Stimulated activated naive B cell treated with anti-CD40 and anti-IgM and Interleukin-4, amounts not matched to agents 10 μg/mL and 1 μg/mL and 100 μg/mL, for 72 hours (primary cell): ENCODE measurements around the gene SAFB.
A peak's percentile ranks its signal among the peaks of the same experiment; 100 is the strongest.

Source experiments
- ATAC-seq, 2 donors: fragments of 150-1000 bp; cut with Tn5 transposase; replicated peaks; 2 replicates each; pipeline ENCODE4 v1.10.0; 2021; ENCODE audit warnings: moderate library complexity in 1 of 2
- DNase-seq: peaks from one replicate; pipeline ENCODE4 v3.0.0; 2021
- H3K27ac Mint-ChIP-seq: one replicate; pipeline ENCODE4 v1.8.0; 2022; ENCODE audit warnings: mild to moderate bottlenecking, mixed read lengths
- H3K27me3 Mint-ChIP-seq, 2 donors: one replicate each; pipeline ENCODE4 v1.8.0; 2022; ENCODE audit warnings: mixed read lengths in 2 of 2
- H3K36me3 Mint-ChIP-seq, 2 donors: one replicate each; pipeline ENCODE4 v1.8.0; 2022; ENCODE audit warnings: mixed read lengths in 2 of 2, mild to moderate bottlenecking in 1 of 2
- H3K4me1 Mint-ChIP-seq, 2 donors: one replicate each; pipeline ENCODE4 v1.8.0; 2022; ENCODE audit warnings: mixed read lengths in 2 of 2, mild to moderate bottlenecking in 1 of 2
- H3K4me3 Mint-ChIP-seq, 2 donors: one replicate each; pipeline ENCODE4 v1.8.0; 2022; ENCODE audit warnings: mild to moderate bottlenecking in 2 of 2, mixed read lengths in 2 of 2, moderate library complexity in 1 of 2
- H3K9me3 Mint-ChIP-seq, 2 donors: one replicate each; pipeline ENCODE4 v1.8.0; 2022; ENCODE audit warnings: mixed read lengths in 2 of 2, mild to moderate bottlenecking in 1 of 2

Gene SAFB

GRCh38 chr19:5627395-5627904 lies 4.6 kb downstream of the SAFB start:
- peaks cover 59 to 68% of the 10 kb centered on the region in 2 donors for H3K36me3 Mint-ChIP-seq

DNA sequence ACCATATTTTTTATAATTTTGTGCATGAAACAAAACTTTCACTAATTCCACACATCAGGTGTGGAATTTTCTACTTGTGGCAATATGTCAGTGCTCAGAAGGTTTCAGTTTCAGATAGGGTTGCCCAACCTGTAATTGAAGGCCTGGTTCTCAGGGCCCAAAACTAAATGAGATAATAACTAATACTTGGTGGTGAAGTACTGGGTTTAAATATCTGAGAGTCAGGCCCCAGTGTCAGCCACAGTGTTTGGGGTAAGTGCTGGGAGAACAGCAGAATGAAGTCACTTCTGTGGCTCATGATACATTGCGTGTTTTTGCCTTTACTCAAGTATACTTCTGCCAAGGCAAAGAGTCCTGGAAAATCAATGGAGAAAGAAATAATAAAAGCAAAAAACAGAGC lies 5.6 kb downstream of the SAFB start:
- Mint-ChIP-seq H3K27me3 (no peaks in the 10 kb centered on the region), H3K4me3 (peak overlapping the region; percentile 22 to 62), H3K27ac (peak overlapping the region; percentile 85), H3K36me3 (peaks cover 60 to 66% of the 10 kb centered on the region in 2 donors), H3K9me3 (no peaks in the 10 kb centered on the region), H3K4me1 (peaks cover 45 to 73% of the 10 kb centered on the region in 2 donors)
- no peak for DNase-seq
- ATAC-seq, result no peak

More at GRCh38 chr19:5627395-5627904, 4.6 kb downstream of the SAFB start:
- peaks cover 42 to 72% of the 10 kb centered on the region in 2 donors for H3K4me1 Mint-ChIP-seq
- H3K27me3 Mint-ChIP-seq, result no peaks in the 10 kb centered on the region
- H3K27ac Mint-ChIP-seq, result peak overlapping the region; percentile 59
- ATAC-seq, result peak; percentile 28 to 30
- DNase-seq, result peak; percentile 50
- no peaks in the 10 kb centered on the region for H3K9me3 Mint-ChIP-seq
- peak overlapping the region; percentile 60 to 63 for H3K4me3 Mint-ChIP-seq

DNA sequence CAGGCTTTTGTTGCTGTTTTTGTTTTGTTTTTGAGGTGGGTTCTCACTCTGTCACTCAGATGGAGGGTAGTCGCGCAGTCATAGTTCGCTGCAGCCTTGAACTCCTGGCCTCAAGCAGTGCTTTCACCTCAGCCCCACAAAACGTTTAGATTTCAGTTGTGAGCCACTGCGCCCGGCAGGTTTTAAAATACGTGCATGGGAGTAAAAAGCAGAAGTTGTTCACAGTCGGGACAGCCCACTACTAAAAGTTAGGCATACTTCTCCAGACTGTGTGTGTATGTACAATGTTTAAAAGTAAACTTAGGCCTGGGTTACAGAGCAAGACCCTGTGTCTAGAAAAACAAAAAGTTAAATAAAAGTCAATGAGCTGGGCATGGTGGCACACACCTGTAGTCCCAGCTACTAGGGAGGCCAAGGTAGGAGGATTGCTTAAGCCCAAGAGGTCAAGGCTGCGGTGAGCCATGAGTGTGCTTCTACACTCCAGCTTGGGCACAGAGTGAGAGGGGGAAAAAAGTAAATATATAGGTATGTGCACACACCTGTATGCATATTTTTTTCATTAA lies 6.1 kb downstream of the SAFB start:
- Mint-ChIP-seq H3K27me3 (no peaks in the 10 kb centered on the region), H3K4me3 (peak overlapping the region; percentile 22 to 62), H3K4me1 (peaks cover 45 to 72% of the 10 kb centered on the region in 2 donors), H3K27ac (peak overlapping the region; percentile 85), H3K36me3 (peaks cover 60 to 62% of the 10 kb centered on the region in 2 donors), H3K9me3 (no peaks in the 10 kb centered on the region)
- DNase-seq, result peak; percentile 62
- peak; percentile 94 to 95 for ATAC-seq

DNA sequence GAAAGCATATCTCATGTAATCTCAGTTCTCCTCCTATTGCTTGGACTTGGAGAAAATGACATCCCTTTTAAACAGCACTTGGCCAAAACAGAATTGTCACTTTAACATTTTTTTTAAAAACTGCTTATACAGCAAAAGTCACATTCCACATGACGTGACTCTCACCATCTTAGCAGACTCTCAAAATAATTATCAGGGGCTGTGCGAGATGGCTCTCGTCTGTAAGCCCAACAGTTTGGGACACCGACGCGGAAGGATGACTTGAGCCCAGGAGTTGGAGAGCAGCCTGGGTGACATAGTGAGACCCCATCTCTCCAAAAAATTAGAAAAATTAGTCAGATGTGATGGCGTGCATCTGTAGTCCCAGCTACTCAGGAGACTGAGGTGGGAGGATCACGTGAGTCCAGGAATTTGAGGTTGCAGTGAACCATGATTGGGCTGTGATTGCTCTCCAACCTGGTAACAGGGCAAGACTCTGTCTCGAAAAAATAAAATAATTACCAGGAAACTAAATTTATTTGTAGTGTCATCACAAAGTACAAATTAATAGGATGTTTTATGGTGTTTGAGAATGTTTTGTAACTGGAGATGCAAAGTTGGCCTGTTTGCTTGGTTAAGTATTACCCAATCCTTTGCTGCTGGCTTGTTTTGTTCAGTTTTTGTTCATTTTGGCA lies 8.8 kb downstream of the SAFB start:
- H3K27me3 Mint-ChIP-seq, result no peaks in the 10 kb centered on the region
- H3K36me3 Mint-ChIP-seq, result peaks cover 38 to 43% of the 10 kb centered on the region in 2 donors
- H3K4me1 Mint-ChIP-seq, result peaks cover 33 to 61% of the 10 kb centered on the region in 2 donors
- H3K4me3 Mint-ChIP-seq, result no peak overlapping the region
- ATAC-seq, result no peak
- no peaks in the 10 kb centered on the region for H3K9me3 Mint-ChIP-seq
- no peak overlapping the region for H3K27ac Mint-ChIP-seq
- no peak for DNase-seq

DNA sequence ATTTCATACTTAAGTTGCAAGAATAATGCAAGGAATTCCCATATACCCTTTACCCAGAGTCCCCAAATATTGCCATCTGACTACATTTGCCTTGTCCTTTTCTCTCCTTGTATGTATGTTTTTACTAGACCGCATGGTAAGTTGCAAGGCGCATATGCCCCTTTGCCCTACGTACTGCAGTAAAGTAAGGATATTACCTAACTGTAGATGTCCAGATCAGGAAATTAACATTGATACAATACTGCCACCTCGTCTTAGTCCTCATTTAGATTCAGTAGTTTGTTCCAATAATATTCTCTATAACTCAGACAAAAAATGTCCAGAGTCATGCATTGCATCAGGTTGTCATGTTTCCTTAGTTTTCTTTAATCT lies 9.3 kb downstream of the SAFB start:
- H3K27ac Mint-ChIP-seq, result no peak overlapping the region
- DNase-seq (no peak), ATAC-seq (no peak)
- no peaks in the 10 kb centered on the region for H3K9me3 Mint-ChIP-seq
- no peaks in the 10 kb centered on the region for H3K27me3 Mint-ChIP-seq
- H3K36me3 Mint-ChIP-seq, result peaks cover 36 to 42% of the 10 kb centered on the region in 2 donors
- H3K4me1 Mint-ChIP-seq, result peaks cover 33 to 60% of the 10 kb centered on the region in 2 donors
- H3K4me3 Mint-ChIP-seq, result no peak overlapping the region

- H3K4me3 Mint-ChIP-seq, result no peak overlapping the region
- peaks cover 32 to 38% of the 10 kb centered on the region in 2 donors for H3K36me3 Mint-ChIP-seq
- no peaks in the 10 kb centered on the region for H3K27me3 Mint-ChIP-seq
- DNase-seq, result no peak
- no peak overlapping the region for H3K27ac Mint-ChIP-seq
- H3K4me1 Mint-ChIP-seq, result peaks cover 32 to 55% of the 10 kb centered on the region in 2 donors
- H3K9me3 Mint-ChIP-seq, result no peaks in the 10 kb centered on the region
- ATAC-seq, result no peak
These were observed 9.8 kb downstream of the SAFB start for GRCh38 chr19:5632657-5633056.

DNA sequence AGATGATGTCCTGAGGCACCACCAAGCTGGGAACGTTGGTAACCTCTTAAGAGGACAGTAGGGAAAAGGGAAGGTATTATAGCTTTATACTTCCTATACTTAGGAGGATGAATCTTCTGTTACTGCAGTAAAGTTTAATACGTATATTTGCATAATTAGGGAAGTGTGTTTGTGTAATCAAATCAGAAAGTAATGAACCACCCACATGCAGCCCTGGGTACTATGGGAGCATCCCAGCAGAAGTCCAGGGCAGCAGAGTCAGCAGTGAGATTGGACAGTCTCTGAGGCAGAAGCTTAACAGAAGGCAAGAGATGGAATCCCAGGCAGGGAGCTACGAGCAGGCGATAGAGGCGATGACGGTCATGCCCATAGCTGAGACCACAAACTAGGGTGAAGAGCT lies 12.5 kb downstream of the SAFB start:
- DNase-seq (no peak), ATAC-seq (no peak)
- H3K27ac Mint-ChIP-seq, result peak overlapping the region; percentile 84
- no peak overlapping the region for H3K4me3 Mint-ChIP-seq
- H3K27me3 Mint-ChIP-seq, result no peaks in the 10 kb centered on the region
- peaks cover 22 to 41% of the 10 kb centered on the region in 2 donors for H3K4me1 Mint-ChIP-seq
- peaks cover 25 to 34% of the 10 kb centered on the region in 2 donors for H3K36me3 Mint-ChIP-seq
- H3K9me3 Mint-ChIP-seq, result no peaks in the 10 kb centered on the region

GRCh38 chr19:5637971-5638370 lies 15.1 kb downstream of the SAFB start:
- Mint-ChIP-seq H3K4me1 (peaks cover 14 to 27% of the 10 kb centered on the region in 2 donors), H3K36me3 (peaks cover 16 to 29% of the 10 kb centered on the region in 2 donors), H3K27ac (no peak overlapping the region), H3K27me3 (no peaks in the 10 kb centered on the region), H3K9me3 (no peaks in the 10 kb centered on the region), H3K4me3 (no peak overlapping the region)
- DNase-seq, result no peak
- ATAC-seq, result no peak

DNA sequence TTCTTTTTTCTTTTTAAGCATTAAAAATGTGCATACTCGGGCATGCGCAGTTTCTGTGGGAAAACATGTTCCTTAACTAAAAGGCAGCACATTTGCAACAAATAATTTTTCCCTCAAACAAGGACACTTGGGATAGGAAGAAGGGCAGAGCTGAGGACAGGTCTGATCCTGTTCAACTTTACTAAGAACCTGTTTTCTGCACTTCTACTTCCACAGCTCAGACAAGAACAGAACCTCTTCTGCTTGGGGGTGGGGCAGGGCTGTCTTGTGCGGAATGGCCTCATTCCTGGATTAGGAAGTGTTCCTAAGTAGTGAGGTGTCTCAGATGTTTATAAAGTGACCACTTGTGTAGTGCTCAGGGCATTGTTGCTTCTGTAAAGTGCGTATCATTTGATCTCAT lies 18.3 kb downstream of the SAFB start:
- H3K4me1 Mint-ChIP-seq, result peaks cover 17 to 35% of the 10 kb centered on the region in 2 donors
- H3K4me3 Mint-ChIP-seq, result no peak overlapping the region

GRCh38 chr19:5642204-5642603 lies 19.3 kb downstream of the SAFB start:
- no peak for DNase-seq
- peaks cover 26 to 45% of the 10 kb centered on the region in 2 donors for H3K4me1 Mint-ChIP-seq

More for the DNA sequence above, 18.3 kb downstream of the SAFB start:
- Mint-ChIP-seq H3K36me3 (peaks cover 29 to 44% of the 10 kb centered on the region in 2 donors), H3K27ac (peak overlapping the region; percentile 62), H3K27me3 (no peaks in the 10 kb centered on the region), H3K9me3 (no peaks in the 10 kb centered on the region)
- no peak for DNase-seq
- no peak for ATAC-seq

GRCh38 chr19:5643060-5643459 lies 20.2 kb downstream of the SAFB start:
- H3K27ac Mint-ChIP-seq, result no peak overlapping the region
- no peak for ATAC-seq
- no peaks in the 10 kb centered on the region for H3K9me3 Mint-ChIP-seq
- DNase-seq, result no peak
- no peaks in the 10 kb centered on the region for H3K27me3 Mint-ChIP-seq
- H3K4me3 Mint-ChIP-seq, result no peak overlapping the region
- peaks cover 24 to 45% of the 10 kb centered on the region in 2 donors for H3K4me1 Mint-ChIP-seq
- peaks cover 43 to 57% of the 10 kb centered on the region in 2 donors for H3K36me3 Mint-ChIP-seq

More at GRCh38 chr19:5642204-5642603, 19.3 kb downstream of the SAFB start:
- peaks cover 39 to 54% of the 10 kb centered on the region in 2 donors for H3K36me3 Mint-ChIP-seq
- no peak for ATAC-seq
- H3K4me3 Mint-ChIP-seq, result no peak overlapping the region
- no peaks in the 10 kb centered on the region for H3K9me3 Mint-ChIP-seq
- H3K27ac Mint-ChIP-seq, result no peak overlapping the region
- H3K27me3 Mint-ChIP-seq, result no peaks in the 10 kb centered on the region

GRCh38 chr19:5644037-5644436 lies 21.2 kb downstream of the SAFB start:
- H3K4me1 Mint-ChIP-seq, result peaks cover 24 to 45% of the 10 kb centered on the region in 2 donors
- no peaks in the 10 kb centered on the region for H3K27me3 Mint-ChIP-seq
- ATAC-seq (no peak), DNase-seq (no peak)
- no peak overlapping the region for H3K4me3 Mint-ChIP-seq
- peak overlapping the region; percentile 7 for H3K27ac Mint-ChIP-seq
- peaks cover 44 to 63% of the 10 kb centered on the region in 2 donors for H3K36me3 Mint-ChIP-seq
- H3K9me3 Mint-ChIP-seq, result no peaks in the 10 kb centered on the region

DNA sequence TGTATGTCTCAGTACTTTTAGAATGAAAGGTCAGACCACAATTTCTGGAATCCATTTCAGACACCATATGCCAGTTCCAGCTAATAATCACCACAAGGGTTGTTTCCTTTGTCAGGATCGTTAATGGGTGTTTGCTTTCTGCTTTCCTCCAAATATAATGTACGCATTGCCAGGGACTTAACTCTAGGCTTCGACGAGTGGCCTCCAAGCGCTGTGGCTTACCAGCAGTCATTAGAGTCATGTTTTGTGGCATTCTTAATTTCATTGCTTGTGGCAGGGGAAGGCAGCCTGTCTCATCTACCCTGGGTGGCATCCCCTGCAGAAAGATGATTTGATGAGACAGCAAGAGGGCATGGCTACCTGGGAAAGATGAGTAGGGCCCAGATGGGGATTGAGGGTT lies 22.5 kb downstream of the SAFB start:
- Mint-ChIP-seq H3K27me3 (no peaks in the 10 kb centered on the region), H3K36me3 (peaks cover 52 to 64% of the 10 kb centered on the region in 2 donors), H3K9me3 (no peaks in the 10 kb centered on the region), H3K4me3 (no peak overlapping the region), H3K4me1 (peaks cover 24 to 45% of the 10 kb centered on the region in 2 donors), H3K27ac (peak overlapping the region; percentile 42)
- ATAC-seq (no peak), DNase-seq (no peak)

DNA sequence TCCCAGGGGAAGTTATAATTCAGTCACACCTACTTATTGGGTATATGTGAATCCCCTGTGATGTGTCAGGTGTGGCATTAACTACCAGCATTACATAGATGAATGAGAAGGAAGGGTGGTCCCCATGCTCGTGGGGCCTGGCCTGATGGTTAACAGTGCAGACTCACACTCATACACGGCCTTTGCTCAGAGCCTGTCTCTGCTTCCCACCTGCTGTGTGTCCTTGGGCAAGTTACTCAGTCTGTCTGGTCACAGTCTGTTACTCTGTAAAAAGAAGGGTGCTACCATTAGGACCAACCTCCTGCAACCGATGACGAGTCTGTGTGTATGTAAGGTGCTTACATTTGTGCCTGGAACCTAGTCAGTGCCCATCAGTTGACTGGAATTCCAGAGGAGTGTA lies 23.8 kb downstream of the SAFB start:
- ATAC-seq, result peak in 1 of 2 donors; percentile 54
- Mint-ChIP-seq H3K36me3 (peaks cover 58 to 67% of the 10 kb centered on the region in 2 donors), H3K9me3 (no peaks in the 10 kb centered on the region), H3K4me1 (peaks cover 20 to 39% of the 10 kb centered on the region in 2 donors), H3K4me3 (no peak overlapping the region), H3K27ac (peak overlapping the region; percentile 71), H3K27me3 (no peaks in the 10 kb centered on the region)
- DNase-seq, result no peak

- Mint-ChIP-seq H3K27me3 (no peaks in the 10 kb centered on the region), H3K36me3 (peaks cover 63 to 72% of the 10 kb centered on the region in 2 donors), H3K4me1 (peaks cover 18 to 35% of the 10 kb centered on the region in 2 donors), H3K4me3 (no peak overlapping the region), H3K9me3 (no peaks in the 10 kb centered on the region), H3K27ac (no peak overlapping the region)
- DNase-seq (no peak), ATAC-seq (no peak)
These were observed 25.6 kb downstream of the SAFB start for GRCh38 chr19:5648464-5648863.
